Mesenchymal stem cell (in vitro differentiated cells and primary cell): Measurements from ENCODE around the gene ESR1.

ENCODE experiments used
- DNase-seq: peaks from one replicate; pipeline ENCODE4 v3.0.0-alpha.2; 2013
- H2AFZ ChIP-seq: one replicate; pipeline ENCODE4 v1.6.1; 2013; ENCODE audit warnings: low read depth, mild to moderate bottlenecking, control low read depth, inconsistent platforms, low read length, moderate library complexity
- H2AK5ac ChIP-seq: 2 replicates; pipeline ENCODE4 v1.6.1; 2013; ENCODE audit warnings: low read length, moderate library complexity, mild to moderate bottlenecking, inconsistent platforms; ENCODE audit not compliant: severe bottlenecking
- H2BK120ac ChIP-seq: one replicate; pipeline ENCODE4 v1.6.1; 2013; ENCODE audit warnings: low read depth, mild to moderate bottlenecking, inconsistent platforms, low read length, moderate library complexity
- H2BK12ac ChIP-seq, 2 experiments: one replicate each; pipeline ENCODE4 v1.6.1; 2013; ENCODE audit warnings: inconsistent platforms in 2 of 2, low read length in 2 of 2, mild to moderate bottlenecking in 2 of 2, moderate library complexity in 2 of 2, control low read depth in 1 of 2
- H2BK15ac ChIP-seq: one replicate; pipeline ENCODE4 v1.6.1; 2013; ENCODE audit warnings: mild to moderate bottlenecking, low read depth, inconsistent platforms; ENCODE audit not compliant: poor library complexity, severe bottlenecking
- H2BK5ac ChIP-seq: 2 replicates; pipeline ENCODE4 v1.6.1; 2013; ENCODE audit warnings: low read depth, mild to moderate bottlenecking, low read length, control low read depth, inconsistent platforms; ENCODE audit not compliant: poor library complexity, severe bottlenecking
- H3K14ac ChIP-seq, 2 experiments: one replicate each; pipeline ENCODE4 v1.6.1; 2013; ENCODE audit warnings: inconsistent platforms in 2 of 2, low read length in 2 of 2, control low read depth in 1 of 2, mild to moderate bottlenecking in 1 of 2, moderate library complexity in 1 of 2
- H3K18ac ChIP-seq, 2 experiments: one replicate each; pipeline ENCODE4 v1.6.1; 2013; ENCODE audit warnings: inconsistent platforms in 2 of 2, low read length in 2 of 2, control low read depth in 1 of 2, low read depth in 1 of 2, mild to moderate bottlenecking in 1 of 2
- H3K23ac ChIP-seq, 2 experiments: one replicate each; pipeline ENCODE4 v1.6.1; 2013; ENCODE audit warnings: inconsistent platforms in 2 of 2, low read length in 2 of 2, mild to moderate bottlenecking in 2 of 2, moderate library complexity in 2 of 2, control low read depth in 1 of 2
- H3K27ac ChIP-seq: 2 replicates; pipeline ENCODE4 v1.5.1; 2013; ENCODE audit warnings: mild to moderate bottlenecking, moderate library complexity, low read length, control low read depth, inconsistent platforms; ENCODE audit not compliant: poor library complexity, severe bottlenecking
- H3K27me3 ChIP-seq, 2 experiments: 2 replicates each; pipeline versions ENCODE4 v1.6.1 to v1.7.0; 2013; ENCODE audit warnings: low read length in 2 of 2, mild to moderate bottlenecking in 2 of 2, moderate library complexity in 2 of 2, control low read depth in 1 of 2, inconsistent platforms in 1 of 2; ENCODE audit not compliant: control insufficient read depth in 1 of 2, insufficient read depth in 1 of 2
- H3K36me3 ChIP-seq, 2 experiments: 2 replicates each; pipeline versions ENCODE4 v1.6.1 to v1.7.0; 2013; ENCODE audit warnings: low read length in 2 of 2, control low read depth in 1 of 2, inconsistent platforms in 1 of 2, low read depth in 1 of 2, mild to moderate bottlenecking in 1 of 2; ENCODE audit not compliant: insufficient read depth in 2 of 2, control insufficient read depth in 1 of 2
- H3K4ac ChIP-seq, 2 experiments: one replicate each; pipeline ENCODE4 v1.6.1; 2013; ENCODE audit warnings: inconsistent platforms in 2 of 2, low read length in 2 of 2, mild to moderate bottlenecking in 2 of 2, moderate library complexity in 2 of 2, control low read depth in 1 of 2, low read depth in 1 of 2
- H3K4me1 ChIP-seq: 2 replicates; pipeline ENCODE4 v1.6.1; 2013; ENCODE audit warnings: low read depth, low read length, control low read depth; ENCODE audit not compliant: control insufficient read depth, insufficient read depth
- H3K4me2 ChIP-seq: 2 replicates; pipeline ENCODE4 v1.6.1; 2013; ENCODE audit warnings: low read length, mild to moderate bottlenecking, inconsistent platforms; ENCODE audit not compliant: poor library complexity, severe bottlenecking
- H3K4me3 ChIP-seq, 2 experiments: 2 replicates each; pipeline versions ENCODE4 v1.5.1 to v1.7.0; 2013; ENCODE audit warnings: low read length in 2 of 2, mild to moderate bottlenecking in 2 of 2, control low read depth in 1 of 2, low read depth in 1 of 2; ENCODE audit not compliant: insufficient read depth in 1 of 2
- H3K79me1 ChIP-seq: replicated peaks from 2 replicates; pipeline ENCODE4 v1.6.1; 2013; ENCODE audit warnings: mild to moderate bottlenecking, control low read depth, low read length, inconsistent platforms; ENCODE audit not compliant: poor library complexity, severe bottlenecking
- H3K9ac ChIP-seq: 2 replicates; pipeline ENCODE4 v1.7.0; 2013; ENCODE audit warnings: mild to moderate bottlenecking, low read length, moderate library complexity
- H3K9me3 ChIP-seq: 2 replicates; pipeline ENCODE4 v1.7.0; 2013; ENCODE audit warnings: mild to moderate bottlenecking, low read length; ENCODE audit not compliant: control insufficient read depth
- H4K8ac ChIP-seq: one replicate; pipeline ENCODE4 v1.6.1; 2013; ENCODE audit warnings: inconsistent platforms, mild to moderate bottlenecking, low read length, moderate library complexity
- H4K91ac ChIP-seq: one replicate; pipeline ENCODE4 v1.6.1; 2013; ENCODE audit warnings: mild to moderate bottlenecking, low read length, inconsistent platforms
- WGBS: methylation state at CpG from one replicate; pipeline ENCODE4 v1.1.7; 2013; ENCODE audit warnings: mixed read lengths; 5-methylcytosine and 5-hydroxymethylcytosine counted together

ESR1 gene

GRCh38 chr6:151773382-151773781 is 34.1 kb upstream of the ESR1 start:
- DNase-seq = no peak
- H3K9ac ChIP-seq = no peak overlapping the region
- H3K4me1 ChIP-seq = no peaks in the 10 kb centered on the region
- WGBS = 81% methylated on average over 3 of the region's 3 CpGs
- H3K27ac ChIP-seq = no peak overlapping the region
- H3K79me1 ChIP-seq = no peaks in the 10 kb centered on the region
- H2BK15ac ChIP-seq = no peak overlapping the region
- H3K4ac ChIP-seq = no peak overlapping the region
- no peaks in the 10 kb centered on the region for H3K9me3 ChIP-seq
- no peak overlapping the region for H2BK120ac ChIP-seq
- no peak overlapping the region for H2AK5ac ChIP-seq
- H2BK12ac ChIP-seq = no peak overlapping the region
- no peaks in the 10 kb centered on the region for H3K36me3 ChIP-seq
- no peak overlapping the region for H3K18ac ChIP-seq
- H3K23ac ChIP-seq = no peak overlapping the region
- H3K14ac ChIP-seq = no peak overlapping the region
- H4K91ac ChIP-seq = no peak overlapping the region
- H2AFZ ChIP-seq = no peak overlapping the region
- H3K27me3 ChIP-seq = no peaks in the 10 kb centered on the region
- no peak overlapping the region for H3K4me3 ChIP-seq
- H3K4me2 ChIP-seq = no peak overlapping the region
- H4K8ac ChIP-seq = no peak overlapping the region
- no peak overlapping the region for H2BK5ac ChIP-seq

GRCh38 chr6:151782560-151782959 is 24.9 kb upstream of the ESR1 start:
- Histone ChIP-seq H2BK15ac (no peak overlapping the region), H2BK12ac (no peak overlapping the region), H3K4ac (no peak overlapping the region), H3K9ac (no peak overlapping the region), H2AK5ac (no peak overlapping the region), H3K79me1 (no peaks in the 10 kb centered on the region), H3K18ac (no peak overlapping the region), H3K4me3 (no peak overlapping the region), H3K27ac (no peak overlapping the region), H2AFZ (no peak overlapping the region), H3K23ac (no peak overlapping the region), H2BK5ac (no peak overlapping the region), H3K4me2 (no peak overlapping the region), H3K27me3 (no peaks in the 10 kb centered on the region), H4K91ac (no peak overlapping the region), H3K36me3 (no peaks in the 10 kb centered on the region), H4K8ac (no peak overlapping the region), H3K4me1 (no peaks in the 10 kb centered on the region), H2BK120ac (no peak overlapping the region), H3K14ac (no peak overlapping the region), H3K9me3 (no peaks in the 10 kb centered on the region)
- DNase-seq = no peak
- WGBS = 100% methylated on average over 1 of the region's 2 CpGs

- Histone ChIP-seq H2BK5ac (no peak overlapping the region), H3K4ac (no peak overlapping the region), H2BK120ac (no peak overlapping the region), H3K18ac (no peak overlapping the region), H3K4me2 (no peak overlapping the region), H3K4me3 (no peak overlapping the region), H3K36me3 (no peaks in the 10 kb centered on the region), H3K23ac (no peak overlapping the region), H3K9ac (no peak overlapping the region), H4K91ac (no peak overlapping the region), H3K27ac (no peak overlapping the region), H3K79me1 (no peaks in the 10 kb centered on the region), H3K14ac (no peak overlapping the region), H2AK5ac (no peak overlapping the region), H3K4me1 (no peaks in the 10 kb centered on the region), H2BK15ac (no peak overlapping the region), H2BK12ac (no peak overlapping the region), H4K8ac (no peak overlapping the region), H2AFZ (no peak overlapping the region), H3K27me3 (no peaks in the 10 kb centered on the region), H3K9me3 (no peaks in the 10 kb centered on the region)
- no peak for DNase-seq
- WGBS = 80% methylated on average over 1 of the region's 2 CpGs
Measured at GRCh38 chr6:151783692-151784091, 23.8 kb upstream of the ESR1 start.

- no peaks in the 10 kb centered on the region for H3K9me3 ChIP-seq
- no peaks in the 10 kb centered on the region for H3K36me3 ChIP-seq
- H3K14ac ChIP-seq = no peak overlapping the region
- no peaks in the 10 kb centered on the region for H3K79me1 ChIP-seq
- no peak overlapping the region for H2AK5ac ChIP-seq
- no peak overlapping the region for H3K27ac ChIP-seq
- no peak overlapping the region for H3K4ac ChIP-seq
- no peak overlapping the region for H3K18ac ChIP-seq
- H4K8ac ChIP-seq = no peak overlapping the region
- H3K4me2 ChIP-seq = no peak overlapping the region
- H2BK5ac ChIP-seq = no peak overlapping the region
- H3K23ac ChIP-seq = no peak overlapping the region
- no peak overlapping the region for H2BK12ac ChIP-seq
- no peaks in the 10 kb centered on the region for H3K27me3 ChIP-seq
- DNase-seq = no peak
- H2BK15ac ChIP-seq = no peak overlapping the region
- no peak overlapping the region for H3K9ac ChIP-seq
- no peak overlapping the region for H2BK120ac ChIP-seq
- no peak overlapping the region for H2AFZ ChIP-seq
- H3K4me1 ChIP-seq = no peaks in the 10 kb centered on the region
- no peak overlapping the region for H3K4me3 ChIP-seq
- no peak overlapping the region for H4K91ac ChIP-seq
Measured at GRCh38 chr6:151784441-151785214, 22.9 kb upstream of the ESR1 start.
